SH-SY5Y (cell line): ENCODE data around the gene CDAN1.

Experiments
- GATA2 ChIP-seq: IDR thresholded peaks from 2 replicates; pipeline ENCODE4 v1.6.1; 2011; ENCODE audit warnings: mild to moderate bottlenecking, low read depth, low read length
- GATA3 ChIP-seq: IDR thresholded peaks from 2 replicates; pipeline ENCODE4 v1.6.1; 2011; ENCODE audit warnings: low read depth, mild to moderate bottlenecking, low read length, moderate library complexity

GRCh38 chr15:42725331-42725903, 11.5 kb downstream of the CDAN1 start:
- TF ChIP-seq GATA3 (no peak), GATA2 (no peak)
